ENCODE data around the gene CDR2L.

CDR2L gene

DNA sequence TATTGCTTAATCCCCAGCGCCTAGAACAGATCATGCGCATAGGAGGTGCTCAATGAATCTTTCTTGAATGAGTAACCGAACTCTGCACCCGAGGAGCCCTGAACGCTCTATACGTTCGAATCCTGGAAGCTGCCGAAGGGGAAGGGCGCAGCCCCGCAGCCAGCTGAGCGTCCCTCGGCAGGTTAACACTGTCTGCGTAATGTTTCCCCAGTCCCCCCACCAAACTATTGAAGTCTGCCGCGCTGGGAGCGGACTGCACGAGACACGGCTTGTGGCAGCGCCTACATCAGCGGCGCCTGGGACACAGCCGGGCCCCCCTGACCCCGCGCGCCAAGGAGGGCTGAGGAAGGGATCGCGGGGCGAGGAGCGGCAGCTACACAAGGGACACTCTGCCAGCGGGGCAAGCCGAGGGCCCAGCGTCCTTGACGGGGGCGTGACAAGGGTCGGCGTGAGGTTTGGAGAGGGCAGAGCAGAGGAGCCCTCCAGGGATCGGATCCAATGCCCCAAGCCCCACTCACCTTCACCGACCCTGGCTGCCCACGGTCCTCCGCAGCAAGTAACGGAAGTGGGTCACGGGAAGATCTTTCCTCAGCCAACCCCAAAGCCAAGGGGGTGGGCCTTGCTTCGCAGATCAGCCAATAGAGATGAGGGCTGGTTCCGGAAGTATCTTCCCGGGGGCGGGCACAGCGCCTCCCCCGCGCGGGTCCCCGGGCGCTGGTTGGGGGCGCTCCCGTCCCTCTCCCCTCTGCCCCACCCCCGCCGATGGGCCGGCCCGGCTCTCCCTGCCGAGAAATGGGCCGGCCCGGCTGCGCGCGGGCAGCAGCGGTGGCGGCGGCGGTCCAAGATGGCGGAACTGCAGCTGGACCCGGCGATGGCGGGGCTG is 59.2 kb downstream of the CDR2L start, which contains the start of the genes ATP5PD and KCTD2:
Gene ATP5PD, minus strand, starts transcription at position 563 of the 883 bp plus-strand sequence. CDS start 4,319 bp downstream, outside the sequence.
Gene KCTD2, plus strand, starts transcription at position 819 of the 883 bp plus-strand sequence. Its CDS starts 26 bp downstream, at position 845.
- DNase-seq, result peak; percentile 86

GRCh38 chr17:75047398-75048098 is 60.1 kb downstream of the CDR2L start:
- no peak for DNase-seq

- DNase-seq, result no peak
These were observed 60.9 kb downstream of the CDR2L start for GRCh38 chr17:75048249-75048878.

DNA sequence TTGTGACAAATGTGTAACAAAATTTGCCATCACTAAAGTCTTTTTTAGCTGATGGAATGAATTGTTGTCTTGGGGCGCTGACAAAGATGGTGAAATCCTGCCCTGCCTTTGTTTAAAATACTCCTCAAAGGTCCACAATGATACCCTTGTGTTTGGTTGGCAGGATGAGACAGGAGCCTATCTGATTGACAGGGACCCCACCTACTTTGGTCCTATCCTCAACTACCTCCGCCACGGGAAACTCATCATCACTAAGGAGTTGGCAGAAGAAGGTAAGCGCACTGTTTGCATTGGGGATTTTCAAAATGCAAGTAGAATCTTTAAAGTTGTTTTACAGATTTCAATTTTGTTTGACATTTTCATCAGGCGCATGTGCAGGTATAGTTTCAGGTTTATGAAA is 61.6 kb downstream of the CDR2L start:
- DNase-seq, result no peak

DNA sequence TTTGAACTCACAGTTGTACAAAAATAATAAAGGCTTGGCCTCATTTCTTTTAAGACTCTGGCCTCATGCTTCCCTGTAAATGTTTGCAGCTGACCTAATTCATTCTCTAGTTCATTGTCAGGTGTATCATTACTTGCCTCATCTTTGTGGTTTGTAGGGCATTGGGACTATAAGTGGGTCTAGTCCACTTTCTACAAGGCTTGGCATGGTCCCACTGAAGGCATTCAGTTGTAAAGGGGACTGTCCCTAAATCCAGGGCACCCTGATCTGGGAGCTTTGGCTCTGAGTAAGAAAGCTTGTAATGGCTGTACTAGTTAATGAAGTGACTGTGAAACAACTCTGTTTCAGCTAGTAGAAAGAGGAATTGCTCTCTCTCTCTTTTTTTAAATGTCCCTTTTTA is 62.3 kb downstream of the CDR2L start:
- DNase-seq, result no peak

- DNase-seq, result no peak
These were observed 64.5 kb downstream of the CDR2L start for GRCh38 chr17:75051941-75052340.
